AG04449 (cell line): ENCODE results near the gene RAD51B.

Experiments
- CTCF ChIA-PET: fragments of 350-600 bp; formaldehyde crosslinking; extraction: SDS; loops from one replicate; lab custom pipeline; 2021; ENCODE audit warnings: antibody characterized with exemption; lab: Yijun Ruan, JAX
- POLR2A ChIA-PET: fragments of 400-600, 350-600 bp; formaldehyde crosslinking; extraction: SDS; loops from one replicate; lab custom pipeline; 2020; ENCODE audit warnings: antibody characterized with exemption, inconsistent platforms; lab: Yijun Ruan, JAX
- DNase-seq: peaks from one replicate; pipeline ENCODE4 v3.0.0-alpha.2; 2010; ENCODE audit warnings: low read depth, low spot score
- H3K4me3 ChIP-seq: 2 replicates; pipeline ENCODE4 v1.5.1; 2011; ENCODE audit warnings: low read depth, mild to moderate bottlenecking, control low read depth, low read length
- CTCF ChIP-seq: IDR thresholded peaks from one replicate; pipeline ENCODE4 v1.5.1; 2011; ENCODE audit warnings: mild to moderate bottlenecking, moderate library complexity, low read length, control low read depth, inconsistent platforms; ENCODE audit not compliant: insufficient read depth; ENCODE audit errors: missing control alignments

RAD51B gene

GRCh38 chr14:68135566-68135965, 316.0 kb downstream of the RAD51B start:
- CTCF ChIA-PET = interaction anchor here (1.2 kb wide), 2 partner anchors 10 to 202 kb away, joined by 3 to 4 read pairs; no protein-coding TSS in a partner anchor

DNA sequence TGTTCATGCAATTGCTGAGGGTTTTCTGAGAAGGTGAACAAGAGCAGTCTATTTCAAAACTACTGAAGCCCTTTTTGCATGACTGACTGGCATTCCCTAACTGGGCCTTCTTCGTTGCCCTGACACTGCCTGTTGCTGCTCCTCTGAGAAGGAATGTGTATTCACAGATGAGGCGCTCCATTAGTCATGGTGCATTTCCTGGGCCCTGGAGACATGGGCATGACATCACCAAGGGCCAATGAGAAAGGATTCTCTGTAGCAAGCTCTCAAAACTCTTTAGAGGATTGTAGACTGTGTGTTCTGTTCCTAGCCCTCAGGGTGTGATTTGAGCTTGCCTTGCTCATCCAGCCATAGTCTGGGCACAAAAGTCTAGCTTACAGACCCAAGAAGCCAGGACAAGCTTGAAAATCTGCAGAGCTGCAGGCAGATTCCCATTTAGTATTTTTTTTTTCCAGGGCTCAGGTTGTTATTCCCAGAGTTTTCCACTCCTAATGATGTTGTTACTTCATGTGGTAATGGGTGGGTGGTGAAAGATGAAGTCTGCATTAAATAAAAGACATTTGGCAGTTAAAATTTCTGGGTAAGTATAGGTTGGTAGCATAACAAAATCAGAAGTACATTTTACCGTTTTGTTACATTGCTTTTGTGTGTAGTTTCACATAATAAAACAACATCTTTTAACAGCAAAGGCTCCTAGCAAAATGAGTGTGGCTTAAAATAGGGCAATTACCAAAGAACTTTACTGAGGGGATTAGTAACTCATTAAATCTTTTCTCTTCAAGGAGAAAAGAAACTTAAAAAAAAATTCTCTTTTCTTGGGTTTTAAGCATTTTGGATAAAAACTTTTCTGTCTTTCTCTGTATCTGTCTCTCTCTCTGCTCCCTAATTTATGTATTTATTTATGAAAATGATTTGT, 318.4 kb downstream of the RAD51B start:
- CTCF ChIA-PET = no interaction called here
- no peak for TF ChIP-seq CTCF
- POLR2A ChIA-PET = interaction anchor here (1.0 kb wide), 1 partner anchor 33 kb away, joined by 3 read pairs; no protein-coding TSS in a partner anchor
- H3K4me3 ChIP-seq = no peak overlapping the region
- DNase-seq = peak; percentile 91

More at GRCh38 chr14:68135566-68135965, 316.0 kb downstream of the RAD51B start:
- no peak for DNase-seq
- H3K4me3 ChIP-seq = no peak overlapping the region
- TF ChIP-seq CTCF = no peak
- POLR2A ChIA-PET = interaction anchor here (1.2 kb wide), 1 partner anchor 10 kb away, joined by 3 read pairs; no protein-coding TSS in a partner anchor

- POLR2A ChIA-PET = no interaction called here
- CTCF ChIA-PET = no interaction called here
- H3K4me3 ChIP-seq = no peak overlapping the region
- no peak for DNase-seq
- TF ChIP-seq CTCF = no peak
Observed at GRCh38 chr14:68139431-68140075, 320.0 kb downstream of the RAD51B start.

- POLR2A ChIA-PET = no interaction called here
- CTCF ChIA-PET = no interaction called here
- peak; percentile 94 for DNase-seq
- no peak for TF ChIP-seq CTCF
- H3K4me3 ChIP-seq = no peak overlapping the region
Observed at GRCh38 chr14:68140076-68140741, 320.6 kb downstream of the RAD51B start.

DNA sequence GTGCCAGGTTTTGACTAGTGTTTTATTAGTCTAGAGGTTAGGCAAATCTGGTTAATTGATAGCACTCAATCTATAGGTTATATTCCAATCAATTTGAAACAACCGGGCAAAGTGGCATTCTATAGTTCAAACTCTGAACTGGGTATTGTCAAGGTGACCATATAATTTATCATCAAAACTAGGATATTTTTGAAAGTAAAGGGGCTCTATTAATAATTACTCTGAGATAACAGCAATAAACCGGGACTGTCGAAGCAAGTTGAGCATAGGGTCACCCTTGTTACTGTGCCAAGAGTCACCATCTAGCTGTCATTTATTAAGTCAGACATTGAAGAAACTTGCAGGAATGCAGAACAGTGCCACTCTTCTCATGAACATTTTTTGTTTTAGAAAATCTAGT, 321.2 kb downstream of the RAD51B start:
- DNase-seq = no peak
- no peak for TF ChIP-seq CTCF
- H3K4me3 ChIP-seq = no peak overlapping the region
- CTCF ChIA-PET = no interaction called here
- POLR2A ChIA-PET = no interaction called here
